T1000 (cell line): ENCODE data around the gene MAPK8IP1.

Source experiments
- DNase-seq: peaks from one replicate; lab custom pipeline; 2025; ENCODE audit warnings: mixed read lengths; lab: John Stamatoyannopoulos, UW

MAPK8IP1 gene

DNA sequence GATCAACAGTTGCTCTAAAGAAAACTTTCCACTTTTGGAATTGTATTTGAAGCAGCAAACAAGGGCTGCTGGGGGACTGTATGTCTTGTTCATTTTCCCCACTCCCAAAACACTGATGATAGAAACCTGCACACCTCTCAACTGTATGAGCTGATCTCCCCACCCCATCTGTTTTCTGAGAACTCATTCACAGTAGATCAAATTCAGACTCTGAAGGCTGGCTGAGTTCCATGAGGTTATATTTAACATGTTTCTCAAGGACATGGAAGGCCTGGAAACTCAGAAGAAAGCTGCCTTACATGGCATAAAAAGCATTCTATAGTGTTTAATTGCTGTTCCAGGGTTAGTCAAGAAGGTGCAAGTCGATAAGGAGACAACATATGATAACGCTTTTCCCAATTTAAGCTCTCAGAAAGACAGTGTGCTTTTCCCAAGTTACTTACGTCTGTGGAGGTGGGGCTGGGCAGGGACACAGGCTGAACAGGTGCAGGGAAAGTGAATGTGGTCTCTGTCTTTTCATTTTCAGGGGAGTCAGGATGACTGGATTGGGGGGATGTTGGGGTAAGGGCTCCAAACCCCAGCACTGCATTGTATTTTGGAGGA, 60.0 kb downstream of the MAPK8IP1 start:
- no peak for DNase-seq

DNA sequence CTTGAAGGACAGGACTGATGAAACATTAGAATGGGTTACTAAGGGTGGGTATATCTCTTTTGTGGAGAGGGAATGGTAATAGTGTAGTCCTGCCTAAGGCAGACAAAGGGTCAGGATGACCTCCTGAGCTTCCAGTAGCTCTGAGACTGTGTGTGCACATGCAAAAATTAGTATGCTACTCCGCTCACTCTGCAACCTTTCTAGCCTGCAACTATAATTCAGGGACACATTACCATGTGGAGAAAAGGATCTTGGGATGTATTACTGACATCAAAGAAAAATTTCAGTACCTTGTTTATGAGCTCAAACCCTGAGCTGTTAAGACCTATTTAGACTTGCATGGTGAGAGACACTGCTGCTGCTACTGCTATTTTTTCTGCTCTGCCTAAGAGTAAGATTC, 62.4 kb downstream of the MAPK8IP1 start:
- DNase-seq: no peak

DNA sequence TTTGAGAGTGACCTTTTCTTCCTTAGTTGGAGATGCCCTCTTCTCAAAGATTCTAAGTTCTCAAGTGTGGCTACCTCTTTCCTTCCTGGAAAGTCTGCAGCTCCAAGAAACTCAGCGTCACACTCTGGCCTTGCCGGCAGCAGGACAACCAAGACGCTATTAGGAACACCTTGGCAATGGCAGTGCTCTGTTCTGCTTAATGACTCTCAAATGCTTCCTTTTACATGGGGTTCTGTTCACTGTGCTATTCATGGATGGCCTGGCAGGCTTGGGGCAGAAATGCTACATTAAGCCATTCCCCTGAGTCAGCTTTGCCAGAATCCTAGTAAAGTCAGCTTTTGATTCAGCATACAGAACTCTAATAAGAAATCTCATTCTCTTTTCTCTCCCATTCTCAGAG, 62.9 kb downstream of the MAPK8IP1 start:
- DNase-seq: no peak

DNA sequence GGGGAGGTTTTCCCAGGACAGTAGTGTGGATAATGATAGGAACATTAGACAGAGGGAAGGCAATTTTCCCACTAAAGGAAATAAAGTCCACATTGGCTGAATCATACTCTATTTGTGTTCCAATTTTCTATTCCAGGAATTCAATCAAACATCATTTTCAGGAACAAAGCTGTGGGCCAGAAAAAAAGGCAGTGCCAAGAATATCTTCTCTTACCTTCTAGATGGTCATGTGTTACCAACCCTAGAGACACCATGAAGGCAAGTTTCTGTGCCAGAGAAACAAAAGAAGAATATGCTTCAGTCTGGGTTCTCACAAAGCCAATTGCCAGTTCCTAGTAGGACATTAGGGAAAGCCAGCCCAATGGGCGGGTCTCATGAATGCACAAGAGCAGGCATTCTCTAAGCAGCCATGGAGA, 64.5 kb downstream of the MAPK8IP1 start:
- no peak for DNase-seq
